Caco-2 (cell line): ENCODE measurements around the gene EPG5. TPM values are rescaled to one million over a fixed set of nuclear protein-coding genes. Genes with fewer than 3 reads are reported as not detected.

Source experiments
- BruUV-seq: library from RNA; stranded (reverse); fragments of 400-500 nt; replicated peaks from 2 replicates; lab custom pipeline; 2021; lab: Mats Ljungman, UMichigan
- CTCF ChIA-PET: fragments of 300-600 bp; sonication (Branson Sonifier 250); formaldehyde crosslinking; loops from one replicate; lab custom pipeline; 2022; ENCODE audit warnings: antibody characterized with exemption; lab: Charles Lee
- POLR2A ChIA-PET: fragments of 300-600 bp; sonication (Branson Sonifier 250); formaldehyde crosslinking; loops from one replicate; lab custom pipeline; 2022; ENCODE audit warnings: antibody characterized with exemption; lab: Charles Lee
- DNase-seq, 2 experiments: peaks; one replicate each; pipeline versions ENCODE4 v3.0.0 to v3.0.0-alpha.2; 2020 to 2022
- H3K27me3 ChIP-seq: replicated peaks from 2 replicates; pipeline ENCODE4 v1.6.0; 2011; ENCODE audit warnings: low read length; ENCODE audit not compliant: control insufficient read depth, insufficient read depth
- H3K36me3 ChIP-seq: 2 replicates; pipeline ENCODE4 v1.5.1; 2011; ENCODE audit warnings: low read length; ENCODE audit not compliant: control insufficient read depth, insufficient read depth
- H3K4me1 ChIP-seq: fragments of 250-450 bp; sonication (Bioruptor Pico); 2 replicates; pipeline ENCODE4 v1.5.1; 2020; ENCODE audit warnings: mild to moderate bottlenecking
- H3K4me3 ChIP-seq: 2 replicates; pipeline ENCODE4 v1.5.1; 2011; ENCODE audit warnings: low read depth, mild to moderate bottlenecking, control low read depth, low read length
- H3K9me3 ChIP-seq: fragments of 250-450 bp; sonication (Bioruptor Pico); 2 replicates; pipeline ENCODE4 v1.5.1; 2020; ENCODE audit warnings: mild to moderate bottlenecking, moderate library complexity
- H3K27ac Mint-ChIP-seq: one replicate; pipeline ENCODE4 v1.8.0; 2022; ENCODE audit warnings: mixed read lengths; ENCODE audit not compliant: unreplicated experiment
- H3K27me3 Mint-ChIP-seq: one replicate; pipeline ENCODE4 v1.8.0; 2022; ENCODE audit warnings: mixed read lengths; ENCODE audit not compliant: insufficient read depth, unreplicated experiment
- H3K36me3 Mint-ChIP-seq: one replicate; pipeline ENCODE4 v1.8.0; 2022; ENCODE audit warnings: mild to moderate bottlenecking, mixed read lengths; ENCODE audit not compliant: insufficient read depth, unreplicated experiment
- H3K4me1 Mint-ChIP-seq: one replicate; pipeline ENCODE4 v1.8.0; 2022; ENCODE audit warnings: low read depth, mixed read lengths; ENCODE audit not compliant: unreplicated experiment
- H3K4me3 Mint-ChIP-seq: one replicate; pipeline ENCODE4 v1.8.0; 2022; ENCODE audit warnings: mild to moderate bottlenecking, moderate library complexity, mixed read lengths; ENCODE audit not compliant: unreplicated experiment
- H3K9me3 Mint-ChIP-seq: one replicate; pipeline ENCODE4 v1.8.0; 2022; ENCODE audit warnings: mixed read lengths; ENCODE audit not compliant: unreplicated experiment
- intact Hi-C: fragments of 100-400 bp; cut with micrococcal nuclease; formaldehyde crosslinking; loops from one replicate; pipeline ENCODE4 v1.10.0; 2022; ENCODE audit not compliant: unreplicated experiment
- total RNA-seq: library from RNA; stranded (reverse); gene quantifications from 2 replicates; pipeline ENCODE4 v1.2.3, GENCODE V29; 2022
- TF ChIP-seq, protein P1 (sequence below), 2 experiments: fragments of 200-600 bp in 1 of 2; IDR thresholded peaks; 1 replicate in 1 of 2; 2 replicates in 1 of 2; pipeline versions ENCODE4 v1.5.1 to v1.8.0; 2011 to 2022; ENCODE audit warnings: antibody characterized with exemption in 1 of 2, control low read depth in 1 of 2, inconsistent platforms in 1 of 2, low read depth in 1 of 2, low read length in 1 of 2, mild to moderate bottlenecking in 1 of 2, moderate library complexity in 1 of 2; ENCODE audit not compliant: insufficient read depth in 1 of 2, severe bottlenecking in 1 of 2, unreplicated experiment in 1 of 2

Gene EPG5
- total RNA-seq, 1 experiment from 2014 or later: 12.0 TPM

DNA sequence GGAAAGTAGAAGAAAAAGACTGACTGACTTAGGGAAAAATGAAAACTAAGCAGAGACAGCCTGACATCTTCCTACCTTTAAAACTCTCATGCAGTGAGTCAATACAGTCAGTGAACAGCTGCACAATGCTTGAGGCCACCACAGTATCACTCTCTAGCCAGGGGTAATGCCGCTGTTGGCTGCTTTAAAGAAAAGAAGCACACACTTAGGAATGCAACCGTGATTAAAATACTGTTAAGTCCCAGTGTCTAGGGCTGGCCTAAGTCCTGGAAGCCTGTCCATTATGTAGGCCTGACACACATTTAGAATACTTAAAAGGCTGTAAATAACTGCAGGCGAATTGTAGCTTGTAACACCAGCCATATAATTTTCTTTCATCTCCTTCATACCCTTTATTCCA, 91.0 kb downstream of the EPG5 start:
- DNase-seq: no peak
- Mint-ChIP-seq H3K9me3 (no peaks in the 10 kb centered on the region), H3K27me3 (no peaks in the 10 kb centered on the region), H3K36me3 (peaks cover 5% of the 10 kb centered on the region), H3K27ac (no peak overlapping the region), H3K4me1 (peaks cover 7% of the 10 kb centered on the region), H3K4me3 (no peak overlapping the region)
- H3K27me3 ChIP-seq: no peaks in the 10 kb centered on the region
- intact Hi-C loops: no loop called here
- H3K4me1 ChIP-seq: no peaks in the 10 kb centered on the region
- H3K36me3 ChIP-seq: no peaks in the 10 kb centered on the region
- H3K4me3 ChIP-seq: no peak overlapping the region
- POLR2A ChIA-PET: no interaction called here
- TF ChIP-seq, protein P1, sequence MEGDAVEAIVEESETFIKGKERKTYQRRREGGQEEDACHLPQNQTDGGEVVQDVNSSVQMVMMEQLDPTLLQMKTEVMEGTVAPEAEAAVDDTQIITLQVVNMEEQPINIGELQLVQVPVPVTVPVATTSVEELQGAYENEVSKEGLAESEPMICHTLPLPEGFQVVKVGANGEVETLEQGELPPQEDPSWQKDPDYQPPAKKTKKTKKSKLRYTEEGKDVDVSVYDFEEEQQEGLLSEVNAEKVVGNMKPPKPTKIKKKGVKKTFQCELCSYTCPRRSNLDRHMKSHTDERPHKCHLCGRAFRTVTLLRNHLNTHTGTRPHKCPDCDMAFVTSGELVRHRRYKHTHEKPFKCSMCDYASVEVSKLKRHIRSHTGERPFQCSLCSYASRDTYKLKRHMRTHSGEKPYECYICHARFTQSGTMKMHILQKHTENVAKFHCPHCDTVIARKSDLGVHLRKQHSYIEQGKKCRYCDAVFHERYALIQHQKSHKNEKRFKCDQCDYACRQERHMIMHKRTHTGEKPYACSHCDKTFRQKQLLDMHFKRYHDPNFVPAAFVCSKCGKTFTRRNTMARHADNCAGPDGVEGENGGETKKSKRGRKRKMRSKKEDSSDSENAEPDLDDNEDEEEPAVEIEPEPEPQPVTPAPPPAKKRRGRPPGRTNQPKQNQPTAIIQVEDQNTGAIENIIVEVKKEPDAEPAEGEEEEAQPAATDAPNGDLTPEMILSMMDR (IDR thresholded peaks at IDR 0.05; ENCODE audit: insufficient read depth in 1 of 2, low read depth in 1 of 2, low read length in 1 of 2, severe bottlenecking in 1 of 2, unreplicated experiment in 1 of 2): no peak
- CTCF ChIA-PET: no interaction called here
- BruUV-seq: no TSS peak
- no peaks in the 10 kb centered on the region for H3K9me3 ChIP-seq

DNA sequence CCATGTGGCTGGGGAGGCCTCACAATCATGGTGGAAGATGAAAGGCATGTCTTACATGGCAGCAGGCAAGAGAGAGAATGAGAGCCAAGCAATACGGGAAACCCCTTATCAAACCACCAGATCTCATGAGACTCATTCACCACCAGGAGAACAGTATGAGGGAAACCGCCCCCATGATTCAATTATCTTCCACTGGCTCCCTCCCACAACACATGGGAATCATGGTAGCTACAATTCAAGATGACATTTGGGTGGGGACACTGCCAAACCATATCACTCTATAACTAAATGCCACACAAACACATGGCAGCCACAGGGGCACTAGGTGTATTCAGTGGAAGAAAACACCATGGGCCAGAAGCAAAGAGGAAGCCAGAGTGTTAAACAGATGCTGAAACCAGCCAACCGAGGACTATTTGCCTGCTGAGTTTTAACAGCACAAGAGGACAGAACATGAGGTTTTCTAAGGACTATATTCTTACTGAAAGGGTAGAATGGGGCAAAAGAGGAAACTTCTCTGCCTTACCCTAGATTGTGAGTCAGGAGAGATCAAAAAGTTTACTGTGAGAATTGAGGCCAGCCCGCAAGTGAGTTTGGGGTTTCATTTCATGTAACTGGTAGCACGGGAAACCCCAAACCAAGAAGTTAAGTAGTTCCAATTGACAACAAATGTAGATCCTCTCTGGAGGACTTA, 92.5 kb downstream of the EPG5 start:
- no peak for DNase-seq
- peaks cover 7% of the 10 kb centered on the region for H3K4me1 Mint-ChIP-seq
- Histone ChIP-seq H3K4me1 (no peaks in the 10 kb centered on the region), H3K27me3 (no peaks in the 10 kb centered on the region), H3K36me3 (no peaks in the 10 kb centered on the region), H3K9me3 (no peaks in the 10 kb centered on the region), H3K4me3 (no peak overlapping the region)
- H3K27me3 Mint-ChIP-seq: no peaks in the 10 kb centered on the region
- CTCF ChIA-PET: no interaction called here
- no peaks in the 10 kb centered on the region for H3K9me3 Mint-ChIP-seq
- no peak overlapping the region for H3K27ac Mint-ChIP-seq
- no TSS peak for BruUV-seq
- peaks cover 1% of the 10 kb centered on the region for H3K36me3 Mint-ChIP-seq
- TF ChIP-seq, protein P1 (IDR thresholded peaks at IDR 0.05; ENCODE audit: insufficient read depth in 1 of 2, low read depth in 1 of 2, low read length in 1 of 2, severe bottlenecking in 1 of 2, unreplicated experiment in 1 of 2): no peak
- no peak overlapping the region for H3K4me3 Mint-ChIP-seq
- intact Hi-C loops: no loop called here
- POLR2A ChIA-PET: no interaction called here

DNA sequence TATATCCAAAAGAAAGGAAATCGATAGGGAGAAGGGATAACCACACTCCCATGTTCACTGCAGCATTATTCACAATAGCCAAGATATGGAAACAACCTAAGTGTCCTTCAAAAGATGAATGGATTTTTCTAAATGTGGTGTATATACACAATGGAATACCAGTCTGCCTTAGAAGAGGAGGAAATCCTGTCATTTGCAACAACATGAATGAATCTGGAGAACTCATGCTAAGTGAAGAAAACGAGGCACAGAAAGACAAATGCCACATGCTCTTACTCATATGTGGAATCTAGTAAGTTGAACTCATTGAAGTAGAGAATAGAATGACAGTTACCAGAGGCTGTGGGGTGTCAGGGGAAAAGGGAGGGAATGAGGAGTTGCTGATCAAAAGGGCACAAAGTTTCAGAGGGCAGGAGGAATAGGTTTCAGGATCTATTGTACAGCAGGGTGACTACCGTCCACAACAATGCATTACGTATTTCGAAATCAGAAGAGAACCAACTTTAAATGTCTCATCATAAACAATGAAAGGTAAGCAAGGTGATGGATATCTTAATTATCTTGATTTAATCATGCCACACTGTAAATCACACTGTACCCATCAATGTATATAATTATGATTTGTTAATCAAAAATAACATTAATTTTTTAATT, 95.6 kb downstream of the EPG5 start:
- Histone ChIP-seq H3K4me3 (no peak overlapping the region), H3K4me1 (no peaks in the 10 kb centered on the region), H3K9me3 (no peaks in the 10 kb centered on the region), H3K27me3 (no peaks in the 10 kb centered on the region), H3K36me3 (no peaks in the 10 kb centered on the region)
- Mint-ChIP-seq H3K27ac (no peak overlapping the region), H3K4me3 (no peak overlapping the region), H3K27me3 (no peaks in the 10 kb centered on the region), H3K36me3 (no peaks in the 10 kb centered on the region), H3K4me1 (peaks cover 7% of the 10 kb centered on the region), H3K9me3 (no peaks in the 10 kb centered on the region)
- no peak for DNase-seq
- ChIA-PET POLR2A (no interaction called here), CTCF (no interaction called here)
- intact Hi-C loops: no loop called here
- no TSS peak for BruUV-seq
- TF ChIP-seq, protein P1 (IDR thresholded peaks at IDR 0.05; ENCODE audit: insufficient read depth in 1 of 2, low read depth in 1 of 2, low read length in 1 of 2, severe bottlenecking in 1 of 2, unreplicated experiment in 1 of 2): no peak
